OCI-M2 (cell line): ENCODE data around the gene UNC93B1.

ENCODE experiments used
- DNase-seq: peaks from one replicate; lab custom pipeline; 2025; ENCODE audit not compliant: unreplicated experiment; lab: John Stamatoyannopoulos, UW

UNC93B1 gene

DNA sequence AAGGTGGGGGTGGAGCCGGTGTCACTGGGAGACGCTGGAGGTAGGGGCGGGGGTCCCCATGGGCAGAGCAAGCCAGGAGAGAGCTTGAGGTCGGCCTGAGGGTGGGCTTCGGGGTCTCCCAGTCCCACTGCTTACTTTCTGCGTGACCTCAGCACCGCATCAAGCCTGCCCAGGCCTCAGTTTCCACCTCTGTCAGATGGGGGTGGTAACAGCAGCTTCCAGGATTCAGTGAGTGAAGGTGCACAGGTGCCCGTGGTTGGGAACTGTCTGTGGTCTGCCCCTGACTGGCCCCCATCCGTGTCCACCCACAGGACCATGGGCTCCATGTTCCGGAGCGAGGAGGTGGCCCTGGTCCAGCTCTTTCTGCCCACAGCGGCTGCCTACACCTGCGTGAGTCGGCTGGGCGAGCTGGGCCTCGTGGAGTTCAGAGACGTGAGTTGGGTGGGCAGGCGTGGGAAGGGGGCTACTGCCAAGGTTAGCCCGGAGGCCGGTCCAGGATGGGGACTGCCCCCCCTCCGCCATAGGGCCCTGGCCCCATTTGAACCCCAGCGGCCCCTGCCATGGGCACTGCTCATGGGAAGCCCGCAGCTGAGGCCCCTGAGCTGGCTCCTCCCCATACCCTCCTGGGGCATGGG, 37.2 kb upstream of the UNC93B1 start:
- no peak for DNase-seq

DNA sequence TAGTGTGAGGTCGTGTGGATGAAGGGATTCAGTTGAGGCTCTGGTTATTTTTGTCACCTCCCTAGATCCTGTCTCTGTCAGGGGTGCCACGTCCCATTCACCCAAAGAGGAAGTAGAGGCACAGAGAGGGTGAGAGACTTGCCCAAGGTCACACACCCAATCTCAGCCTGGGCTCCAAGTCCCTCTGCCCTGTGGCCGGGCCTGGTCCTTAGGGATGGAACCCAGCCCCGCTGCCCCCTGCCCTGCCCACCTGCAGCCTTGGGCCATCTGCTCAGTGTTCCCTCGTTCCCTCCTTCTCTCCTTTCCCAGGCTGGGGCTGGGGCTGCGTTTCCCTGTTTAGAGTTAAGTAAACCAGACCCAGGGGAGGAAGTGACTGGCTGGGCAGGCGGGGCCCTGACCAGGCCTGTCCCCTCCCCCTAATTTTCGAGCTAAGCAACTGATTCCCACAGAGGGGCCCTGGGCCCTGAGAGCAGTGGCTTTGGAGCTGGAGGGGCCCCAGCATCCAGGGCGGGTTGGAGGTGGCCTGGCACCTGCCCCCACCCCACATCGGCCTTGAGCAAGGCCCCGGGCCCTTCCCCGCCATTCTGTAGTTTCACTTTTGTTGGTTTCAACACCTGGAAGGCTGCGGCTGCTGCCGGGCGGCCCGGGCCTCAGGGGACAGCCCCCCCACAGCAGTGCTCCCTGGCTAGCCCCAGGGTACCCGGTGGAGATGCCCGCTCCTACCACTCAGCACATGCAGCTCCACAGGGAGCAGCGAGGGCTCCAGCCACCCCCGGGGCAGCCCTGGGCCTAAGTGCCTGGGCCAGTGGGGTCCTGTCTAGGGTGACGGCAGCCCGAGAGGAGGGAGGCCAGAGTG, 36.4 kb upstream of the UNC93B1 start:
- DNase-seq: no peak

DNA sequence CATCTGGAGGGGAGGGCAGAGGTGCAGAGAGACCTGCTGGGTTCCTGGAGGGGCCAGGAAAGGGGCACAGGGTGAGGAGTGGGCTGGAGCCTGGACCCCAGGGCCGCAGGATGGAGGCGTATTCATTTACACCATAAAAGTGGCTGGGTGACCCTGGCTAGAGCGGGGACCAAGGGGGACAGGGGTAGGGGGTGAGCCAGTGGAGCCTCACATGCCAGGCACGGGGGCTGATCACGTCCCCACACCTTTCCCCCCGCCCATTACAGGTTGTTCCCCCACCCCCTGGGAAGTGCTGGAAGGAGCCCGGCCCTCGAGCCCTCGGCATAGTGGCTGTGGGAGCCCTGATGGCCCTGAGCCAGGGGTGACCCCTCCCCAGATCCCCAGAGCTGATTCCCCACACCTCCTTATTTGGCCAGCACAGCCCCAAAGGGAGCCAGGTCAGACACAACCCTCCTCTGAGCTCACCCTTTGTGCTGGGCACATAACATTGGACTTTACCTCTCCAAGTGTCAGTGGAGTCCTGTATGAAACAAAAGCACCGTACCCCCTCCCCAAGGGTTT, 35.7 kb upstream of the UNC93B1 start:
- DNase-seq: no peak

DNA sequence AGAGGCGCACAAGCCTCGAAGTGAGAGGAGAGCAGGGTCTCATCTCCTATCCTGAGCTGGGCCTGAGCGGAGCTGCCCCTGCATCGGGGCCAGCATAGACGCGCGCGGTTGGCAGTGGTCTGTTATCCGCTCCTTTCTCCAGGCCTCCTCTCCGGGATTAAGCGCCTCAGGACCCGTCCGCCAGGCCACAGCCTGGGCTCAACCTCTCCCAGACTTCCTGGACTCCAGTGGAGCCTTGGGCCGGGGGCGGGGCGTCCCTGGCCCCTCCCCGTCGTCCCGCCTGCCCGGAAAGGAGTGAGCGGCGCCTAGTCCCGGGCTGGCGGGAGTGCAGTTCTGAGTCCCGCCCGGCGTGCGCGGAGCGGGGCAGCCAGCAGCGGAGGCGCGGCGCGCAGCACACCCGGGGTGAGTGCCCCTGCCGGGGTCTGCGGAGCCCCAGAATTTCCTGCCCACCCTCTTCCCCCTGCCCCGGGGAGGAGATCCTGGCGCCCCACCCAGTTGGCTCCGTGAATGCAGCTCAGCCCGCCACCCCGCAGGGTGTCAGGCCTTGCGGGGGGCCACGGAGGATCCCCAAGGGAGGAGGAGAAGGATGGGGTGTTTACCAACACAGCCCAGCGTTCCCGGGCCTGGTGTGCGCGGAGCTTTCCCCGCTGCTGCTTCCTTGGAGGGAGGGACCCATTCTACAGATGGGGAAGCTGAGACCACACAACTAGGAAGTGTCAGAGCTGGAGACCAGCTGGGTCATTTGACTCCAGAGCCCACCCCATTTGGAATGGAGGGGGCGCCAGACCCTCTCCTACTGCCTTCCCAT, 35.0 kb upstream of the UNC93B1 start, which contains the start of gene TCIRG1:
Gene TCIRG1 (plus strand): TSS at position 308 of the 808 bp plus-strand sequence. CDS start 2,247 bp downstream, outside the sequence.
- DNase-seq: no peak

DNA sequence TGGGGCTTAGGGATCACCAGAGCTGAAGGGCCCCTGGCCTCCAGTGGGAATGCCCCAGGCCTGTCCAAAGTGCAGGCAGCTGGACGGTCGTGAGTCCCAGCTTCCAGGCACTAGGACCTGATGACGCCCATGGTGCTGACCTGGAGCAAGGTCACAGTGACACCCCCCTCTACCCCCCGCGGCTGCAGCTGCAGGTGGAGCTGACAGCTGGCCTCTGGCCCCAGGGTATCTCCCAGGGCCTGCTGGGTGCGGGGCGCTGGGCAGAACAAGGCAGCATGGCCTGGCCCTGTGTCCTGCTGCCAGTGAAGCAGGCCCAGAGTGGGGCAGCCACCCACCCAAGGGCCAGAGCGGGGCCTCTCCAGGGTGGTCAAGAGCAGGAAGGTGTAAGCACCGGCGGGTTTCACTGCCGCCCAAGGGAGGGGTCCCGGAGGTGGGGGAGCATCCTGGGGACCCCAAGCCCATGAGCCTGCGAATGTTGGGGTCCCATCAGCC, 34.4 kb upstream of the UNC93B1 start:
- DNase-seq: no peak

DNA sequence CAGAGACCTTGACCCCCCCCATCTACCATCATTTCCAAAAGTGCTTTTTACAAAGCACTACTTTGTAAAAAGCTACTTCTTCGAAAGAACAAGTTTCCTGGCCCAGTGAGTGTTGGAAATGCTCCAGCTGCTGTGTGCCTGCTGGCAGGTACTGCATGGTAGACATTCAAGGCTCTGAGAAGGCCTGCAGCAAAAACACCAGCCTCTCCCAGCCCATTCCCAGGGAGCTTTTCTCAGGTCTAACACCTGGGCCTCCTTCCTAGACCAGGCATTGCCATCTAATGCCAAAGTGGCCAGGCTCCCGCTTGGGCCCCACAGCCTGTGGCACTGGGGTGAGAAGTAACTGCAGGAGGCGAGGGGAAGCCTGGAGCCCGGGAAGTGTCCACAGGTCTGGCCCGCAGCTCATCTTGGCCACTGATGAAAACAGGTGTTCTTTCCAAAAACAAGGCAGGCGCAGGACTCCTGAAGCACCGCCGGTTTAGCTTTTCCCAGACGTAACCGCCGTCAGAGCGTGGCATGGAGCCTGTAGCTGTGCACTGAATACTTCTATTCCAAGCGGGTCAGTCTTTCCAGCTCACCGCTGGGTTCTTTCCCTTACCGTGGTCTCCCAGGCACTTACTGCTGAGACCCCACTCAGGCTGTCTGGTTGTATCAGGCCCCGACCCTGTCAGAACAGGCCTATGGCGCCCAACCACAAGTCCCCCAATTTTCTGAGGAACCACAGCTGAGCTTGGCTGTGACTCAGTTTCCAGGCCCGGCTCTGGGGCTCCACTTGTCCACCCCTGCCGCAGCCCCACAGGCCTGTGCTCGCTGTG, 33.7 kb upstream of the UNC93B1 start:
- DNase-seq: no peak

DNA sequence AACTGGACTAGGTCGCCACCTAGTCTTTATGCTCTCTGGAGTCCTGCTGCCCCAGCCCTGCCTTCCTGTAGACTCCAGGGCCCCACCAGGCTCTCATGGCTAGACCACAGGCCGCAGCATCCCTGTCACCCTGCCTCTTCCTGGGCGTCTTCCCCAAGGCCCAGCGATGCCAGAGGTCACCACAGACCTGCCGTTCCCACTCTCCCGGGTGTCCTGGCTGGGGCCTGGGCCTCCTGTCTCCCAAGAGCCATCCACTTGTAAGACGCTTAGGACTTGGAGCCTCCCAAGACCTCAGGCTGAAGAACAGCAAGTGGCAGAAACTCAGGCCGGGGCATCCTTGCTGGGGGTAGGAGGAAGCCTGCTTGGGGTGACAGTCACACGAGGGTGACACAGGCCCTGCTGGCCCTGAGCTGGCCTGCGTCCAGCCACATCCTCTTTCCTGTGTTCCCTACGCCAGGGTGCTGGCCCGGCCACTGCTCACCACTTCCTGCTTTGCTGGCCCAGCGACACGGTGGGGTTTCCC, 32.9 kb upstream of the UNC93B1 start:
- DNase-seq: no peak

DNA sequence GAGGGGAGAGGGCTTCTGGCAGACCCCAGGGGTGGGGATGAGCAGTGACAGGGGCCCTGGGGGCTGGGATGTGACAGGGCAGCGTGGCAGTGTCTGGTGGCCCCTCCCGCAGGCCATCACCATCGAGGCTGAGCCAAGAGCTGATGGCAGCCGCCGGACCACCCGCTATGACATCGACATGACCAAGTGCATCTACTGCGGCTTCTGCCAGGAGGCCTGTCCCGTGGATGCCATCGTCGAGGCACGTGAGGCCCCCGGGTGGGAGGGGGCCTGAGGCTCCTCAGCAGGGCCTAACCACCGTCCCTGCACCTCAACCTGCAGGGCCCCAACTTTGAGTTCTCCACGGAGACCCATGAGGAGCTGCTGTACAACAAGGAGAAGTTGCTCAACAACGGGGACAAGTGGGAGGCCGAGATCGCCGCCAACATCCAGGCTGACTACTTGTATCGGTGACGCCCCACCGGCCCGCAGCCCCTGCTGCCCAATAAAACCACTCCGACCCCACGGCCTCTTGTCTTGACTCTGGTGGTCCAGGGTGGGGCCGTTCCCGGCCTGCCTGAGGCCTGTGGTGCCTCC, 32.3 kb upstream of the UNC93B1 start:
- no peak for DNase-seq

DNA sequence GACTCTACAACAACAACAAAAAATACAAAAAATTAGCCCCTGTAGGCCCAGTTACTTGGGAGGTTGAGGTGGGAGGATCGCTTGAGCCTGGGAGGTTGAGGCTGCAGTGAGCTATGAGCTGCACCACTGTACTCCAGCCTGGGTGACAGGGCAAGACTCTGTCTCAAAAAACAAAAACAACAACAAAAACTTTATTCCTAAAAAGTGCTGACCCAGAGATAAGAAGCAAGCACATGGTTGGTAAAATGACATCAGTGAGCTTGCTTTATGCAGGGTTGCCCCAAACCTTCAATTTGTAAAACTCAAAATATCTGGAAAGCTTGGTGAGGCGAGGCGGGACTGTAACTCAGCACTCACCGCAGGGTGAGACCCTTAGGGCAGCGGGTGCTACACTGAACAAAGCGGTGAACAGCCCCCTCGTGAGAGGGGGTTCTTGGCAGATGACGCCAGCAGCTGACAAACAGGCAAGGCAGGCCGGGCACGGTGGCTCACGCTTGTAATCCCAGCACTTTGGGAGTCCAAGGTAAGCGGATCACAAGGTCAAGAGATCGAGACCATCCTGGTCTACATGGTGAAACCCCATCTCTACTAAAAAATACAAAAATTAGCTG, 31.5 kb upstream of the UNC93B1 start:
- no peak for DNase-seq

DNA sequence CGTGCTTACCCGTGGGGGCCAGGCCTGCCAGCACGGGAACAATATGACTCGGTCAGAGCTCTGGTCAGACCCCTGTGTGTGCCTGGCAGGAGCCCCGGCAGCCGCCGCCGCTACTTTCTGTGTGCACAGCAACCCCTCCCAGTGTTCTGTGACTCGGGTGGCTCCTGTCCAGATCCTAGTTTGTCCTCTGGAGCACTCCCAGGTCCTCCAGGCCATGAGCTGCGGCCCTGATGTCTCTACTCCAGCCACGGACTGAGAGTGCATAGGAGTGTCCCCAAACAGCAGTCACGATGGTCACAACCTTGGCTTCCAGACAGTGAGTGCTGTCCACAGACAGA, 29.8 kb upstream of the UNC93B1 start:
- DNase-seq: no peak

DNA sequence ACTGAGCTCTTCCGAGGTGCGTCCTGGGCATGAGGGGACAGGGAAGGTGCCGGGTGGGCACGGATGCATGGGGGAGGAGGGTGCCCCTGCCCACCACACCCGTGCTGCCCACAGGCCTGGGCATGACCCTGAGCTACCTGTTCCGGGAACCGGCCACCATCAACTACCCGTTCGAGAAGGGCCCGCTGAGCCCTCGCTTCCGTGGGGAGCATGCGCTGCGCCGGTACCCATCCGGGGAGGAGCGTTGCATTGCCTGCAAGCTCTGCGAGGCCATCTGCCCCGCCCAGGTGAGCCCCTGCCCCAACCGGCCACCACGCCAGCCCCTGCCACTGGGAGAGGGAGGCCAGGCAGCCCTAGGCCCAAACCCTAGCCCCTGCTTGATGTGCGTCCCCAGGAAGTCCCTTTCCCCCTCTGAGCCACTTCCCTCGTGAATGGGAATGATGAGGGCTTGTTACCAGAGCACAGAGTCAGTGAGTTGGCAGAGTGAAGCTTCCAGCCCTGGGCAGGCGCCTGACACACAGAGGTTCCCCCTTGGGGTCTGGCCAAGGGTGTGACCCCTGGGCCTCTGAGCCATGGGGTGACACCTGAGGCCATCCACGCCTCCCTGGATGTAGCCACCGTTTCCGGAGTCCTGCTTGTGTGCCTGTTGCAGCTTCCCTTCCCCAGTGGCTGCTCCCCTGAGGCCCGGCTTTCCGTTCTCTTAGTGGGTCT, 29.3 kb upstream of the UNC93B1 start:
- no peak for DNase-seq

DNA sequence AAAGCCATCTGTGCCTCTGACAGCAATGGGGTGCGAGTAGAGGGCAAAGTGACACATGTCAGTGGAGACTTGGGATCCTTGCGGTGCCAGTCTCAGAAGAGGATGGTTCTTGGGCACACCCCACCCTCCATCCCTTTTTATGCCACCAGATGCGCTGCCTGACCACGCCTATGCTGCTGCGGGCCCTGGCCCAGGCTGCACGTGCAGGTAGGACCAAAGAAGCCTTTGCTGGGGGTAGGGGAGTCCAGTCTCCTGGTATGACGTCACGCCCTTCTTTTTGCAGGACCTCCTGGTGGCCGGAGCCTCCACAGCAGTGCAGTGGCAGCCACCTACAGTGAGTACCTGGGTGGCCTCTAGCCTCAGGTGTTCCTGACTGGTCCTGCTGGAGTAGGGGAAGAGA, 28.1 kb upstream of the UNC93B1 start:
- no peak for DNase-seq

DNA sequence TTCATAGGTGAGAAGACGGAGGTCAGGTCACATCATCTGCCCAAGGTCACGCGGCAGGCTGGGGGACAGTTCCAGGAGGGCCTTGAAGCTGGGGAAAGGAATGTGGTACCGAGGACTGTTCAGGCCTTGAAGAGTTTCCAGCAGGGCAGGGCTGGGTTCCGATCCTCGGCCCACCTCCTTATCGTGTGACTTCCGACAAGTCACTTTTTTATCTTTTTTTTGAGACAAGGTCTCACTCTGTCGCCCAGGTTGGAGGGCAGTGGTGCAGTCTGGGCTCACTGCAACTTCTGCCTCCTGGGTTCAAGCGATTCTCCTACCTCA, 27.2 kb upstream of the UNC93B1 start:
- DNase-seq: no peak

DNA sequence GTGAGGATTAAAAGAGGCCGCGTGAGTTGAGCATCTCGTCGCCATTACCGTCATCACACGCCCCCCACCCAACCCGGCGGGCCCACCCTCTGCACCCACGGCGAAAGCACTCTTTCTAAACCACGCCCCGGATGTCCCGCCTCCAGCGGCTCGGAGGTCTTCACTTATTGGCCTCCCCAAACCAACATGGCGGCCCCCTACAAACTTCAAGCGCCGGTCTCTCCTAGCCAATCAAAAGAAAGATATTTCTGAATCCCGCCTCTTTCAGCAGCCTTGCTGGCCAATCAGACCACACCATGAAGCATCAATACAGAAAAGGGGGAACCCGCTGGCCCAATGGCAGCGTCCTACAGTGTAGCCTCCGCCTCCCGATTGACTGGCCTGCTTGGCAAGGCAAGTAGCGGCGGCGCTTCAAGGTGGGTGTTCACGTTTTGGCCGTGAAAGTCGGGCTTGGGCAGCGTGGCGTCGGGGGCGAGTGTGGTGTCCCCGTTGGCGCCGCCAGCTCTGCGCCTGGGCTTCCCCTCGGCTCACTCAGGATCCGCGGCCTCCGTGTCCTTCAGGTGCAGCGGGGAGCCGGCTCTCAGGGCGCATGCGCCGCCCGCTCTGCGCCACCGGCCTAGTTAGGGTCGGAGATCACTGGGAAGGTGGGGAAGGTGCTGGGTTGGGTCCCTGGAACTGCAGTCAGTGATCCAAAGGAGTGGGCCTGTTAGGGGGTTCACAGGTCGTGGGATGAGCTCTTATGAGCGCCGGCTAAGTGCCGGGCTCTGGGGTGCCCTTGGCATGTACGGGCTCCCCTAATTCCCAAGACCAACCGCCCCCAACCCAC, 26.6 kb upstream of the UNC93B1 start, which contains the start of gene NDUFS8:
Gene NDUFS8 (plus strand): TSS at position 364 of the 826 bp plus-strand sequence. CDS start 1,471 bp downstream, outside the sequence.
- peak; percentile 83 for DNase-seq

DNA sequence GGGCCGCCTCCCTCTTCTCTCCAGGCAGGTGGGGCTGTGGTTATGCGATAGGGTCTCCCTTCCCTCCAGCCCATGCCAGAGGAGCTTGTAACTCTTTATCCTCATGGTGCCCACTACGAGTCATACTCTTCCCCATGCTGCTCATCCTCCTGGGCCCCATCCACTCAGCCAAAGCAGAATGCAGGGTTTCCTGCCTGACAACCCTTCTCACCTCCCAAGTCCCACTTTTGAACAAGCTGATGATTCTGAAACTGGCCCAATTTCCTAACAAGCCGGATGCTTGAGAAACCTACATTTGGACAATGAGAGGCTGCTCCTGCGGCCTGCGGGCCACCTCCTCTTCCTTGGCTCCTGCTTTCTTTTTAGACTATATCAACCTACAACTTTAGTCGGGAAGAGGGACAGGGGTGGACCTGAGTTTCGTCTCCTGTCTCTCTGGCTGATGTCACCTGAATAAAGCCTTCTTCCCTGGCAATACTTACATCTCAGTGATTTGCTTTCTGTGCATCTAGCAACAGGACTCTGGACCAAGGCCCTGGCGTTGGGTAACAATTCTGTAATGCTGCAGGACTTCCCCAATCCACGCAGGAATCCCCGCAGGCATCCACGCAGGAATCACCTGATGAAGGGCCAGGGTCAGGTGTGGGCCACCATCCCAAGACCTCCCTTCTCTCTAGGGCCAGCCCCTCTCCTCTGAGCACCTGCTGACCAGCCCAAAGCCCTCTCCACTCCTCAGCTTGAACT, 25.1 kb upstream of the UNC93B1 start:
- DNase-seq: no peak

DNA sequence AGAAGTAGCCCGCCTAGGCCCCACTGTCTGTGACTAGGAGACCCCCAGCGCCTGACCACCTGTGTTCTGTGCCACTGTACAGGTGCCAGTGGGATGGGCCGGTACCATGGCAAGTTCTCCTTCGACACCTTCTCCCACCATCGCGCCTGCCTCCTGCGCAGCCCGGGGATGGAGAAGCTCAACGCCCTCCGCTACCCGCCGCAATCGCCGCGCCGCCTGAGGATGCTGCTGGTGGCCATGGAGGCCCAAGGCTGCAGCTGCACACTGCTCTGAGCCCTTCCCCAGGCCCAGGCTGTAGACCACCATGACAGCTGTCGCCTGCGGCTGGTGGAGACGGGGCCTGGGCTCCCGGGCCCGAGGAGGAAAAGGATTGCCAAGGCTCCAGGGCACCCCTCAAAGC, 23.8 kb upstream of the UNC93B1 start:
- DNase-seq: no peak

DNA sequence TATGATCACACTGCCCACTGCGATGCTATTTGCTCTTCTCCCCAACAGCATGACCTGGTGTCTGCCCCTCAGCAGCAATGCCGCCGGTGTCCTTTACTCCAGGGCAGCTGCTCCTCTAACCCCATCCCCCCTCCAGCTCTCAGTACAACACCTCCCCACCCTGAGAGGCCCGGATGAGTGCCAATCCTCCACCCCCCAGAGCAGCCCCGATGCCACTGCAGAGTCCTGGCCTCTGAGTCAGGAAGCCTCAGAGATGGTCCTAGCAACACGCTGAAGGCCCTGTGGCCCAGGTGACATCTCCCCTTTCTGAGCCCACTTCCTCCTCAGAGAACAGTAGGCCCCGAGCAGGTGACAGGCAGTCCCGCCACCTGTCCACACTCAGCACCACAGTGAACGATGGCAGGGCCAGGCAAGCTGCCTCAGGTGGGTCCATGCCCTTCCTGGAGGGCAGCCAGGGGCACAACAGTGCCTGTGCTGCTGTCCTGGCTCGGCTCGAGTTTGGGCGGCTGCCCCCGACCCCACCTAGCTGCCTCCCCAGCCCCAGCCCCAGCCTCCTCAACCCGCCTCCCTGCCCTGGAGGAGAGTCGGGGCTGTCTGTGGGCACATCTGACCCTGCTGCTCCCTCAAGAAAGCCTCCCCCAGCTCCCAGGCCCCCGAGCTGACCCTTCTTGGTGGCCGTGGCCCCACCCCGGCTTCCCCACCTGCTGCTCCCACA, 22.7 kb upstream of the UNC93B1 start:
- no peak for DNase-seq
